Peyer's patch (tissue), 4 donors: ENCODE measurements around the gene TMED8.

Experiments used
- CTCF ChIP-seq, 6 experiments: fragments of 450-650 bp in 4 of 6; fragments of 200-600 bp in 2 of 6; sonication (generic) in 1 of 6; IDR thresholded peaks; one replicate each; pipeline ENCODE4 v1.5.1; 2017 to 2019; ENCODE audit warnings: antibody characterized with exemption in 6 of 6, mild to moderate bottlenecking in 3 of 6, moderate library complexity in 1 of 6
- POLR2A ChIP-seq, 2 donors: fragments of 450-650 bp; IDR thresholded peaks; one replicate each; pipeline ENCODE4 v1.5.1; 2017; ENCODE audit warnings: antibody characterized with exemption in 2 of 2, mild to moderate bottlenecking in 2 of 2, moderate library complexity in 2 of 2

GRCh38 chr14:77311217-77311616 lies 65.7 kb downstream of the TMED8 start:
- no peak for TF ChIP-seq CTCF (IDR thresholded peaks at IDR 0.05)
- TF ChIP-seq POLR2A (IDR thresholded peaks at IDR 0.05) = no peak
